Ishikawa (cell line): ENCODE measurements around the gene ARHGAP19.

Experiments used
- CEBPB ChIP-seq: IDR thresholded peaks from 2 replicates; pipeline ENCODE4 v1.6.1; 2012
- EGR1 ChIP-seq: IDR thresholded peaks from 2 replicates; pipeline ENCODE4 v1.6.1; 2012
- EP300 ChIP-seq: IDR thresholded peaks from 2 replicates; pipeline ENCODE4 v1.6.1; 2012; ENCODE audit warnings: borderline replicate concordance
- FOXM1 ChIP-seq: IDR thresholded peaks from 2 replicates; pipeline ENCODE4 v1.6.1; 2012; ENCODE audit warnings: low read depth, borderline replicate concordance
- RAD21 ChIP-seq: IDR thresholded peaks from 2 replicates; pipeline ENCODE4 v1.6.1; 2012; ENCODE audit warnings: low read depth
- TAF1 ChIP-seq: IDR thresholded peaks from 2 replicates; pipeline ENCODE4 v1.6.1; 2012; ENCODE audit warnings: low read depth, mild to moderate bottlenecking
- TEAD4 ChIP-seq: IDR thresholded peaks from 2 replicates; pipeline ENCODE4 v1.6.1; 2012
- ZBTB7A ChIP-seq: IDR thresholded peaks from 2 replicates; pipeline ENCODE4 v1.6.1; 2012; ENCODE audit warnings: low read depth
- TF ChIP-seq, protein P1 (sequence below): IDR thresholded peaks from 2 replicates; pipeline ENCODE4 v1.6.1; 2012
- TF ChIP-seq, protein P2 (sequence below): IDR thresholded peaks from 2 replicates; pipeline ENCODE4 v1.6.1; 2012; ENCODE audit warnings: low read depth, mild to moderate bottlenecking

DNA sequence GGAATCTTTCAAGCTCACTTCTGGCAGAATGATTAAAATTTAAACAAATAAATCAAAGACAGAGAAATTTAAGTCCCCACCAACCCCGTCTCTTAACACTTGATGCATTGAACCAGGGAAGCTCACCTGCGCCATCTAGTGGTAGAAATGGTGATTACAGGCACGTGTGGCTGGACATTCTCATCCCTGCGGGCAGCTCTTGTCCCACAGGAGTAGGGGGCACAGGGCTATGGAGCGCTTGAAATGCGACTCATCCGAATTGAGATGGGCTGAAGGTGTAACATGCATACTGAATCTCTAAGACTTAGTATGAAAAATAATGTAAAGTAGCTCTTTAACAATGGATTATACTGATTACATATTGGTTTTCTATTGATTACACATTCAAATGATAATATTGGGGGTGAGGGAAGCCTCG lies 81.9 kb downstream of the ARHGAP19 start:
- TF ChIP-seq EP300 (no peak), RAD21 (peak; percentile 96), EGR1 (no peak), ZBTB7A (no peak), CEBPB (no peak), TEAD4 (peak; percentile 75), TAF1 (no peak), FOXM1 (no peak)
- TF ChIP-seq, protein P1, sequence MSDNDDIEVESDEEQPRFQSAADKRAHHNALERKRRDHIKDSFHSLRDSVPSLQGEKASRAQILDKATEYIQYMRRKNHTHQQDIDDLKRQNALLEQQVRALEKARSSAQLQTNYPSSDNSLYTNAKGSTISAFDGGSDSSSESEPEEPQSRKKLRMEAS: peak; percentile 29; the same call in 1 of the 2 replicates
- TF ChIP-seq, protein P2, sequence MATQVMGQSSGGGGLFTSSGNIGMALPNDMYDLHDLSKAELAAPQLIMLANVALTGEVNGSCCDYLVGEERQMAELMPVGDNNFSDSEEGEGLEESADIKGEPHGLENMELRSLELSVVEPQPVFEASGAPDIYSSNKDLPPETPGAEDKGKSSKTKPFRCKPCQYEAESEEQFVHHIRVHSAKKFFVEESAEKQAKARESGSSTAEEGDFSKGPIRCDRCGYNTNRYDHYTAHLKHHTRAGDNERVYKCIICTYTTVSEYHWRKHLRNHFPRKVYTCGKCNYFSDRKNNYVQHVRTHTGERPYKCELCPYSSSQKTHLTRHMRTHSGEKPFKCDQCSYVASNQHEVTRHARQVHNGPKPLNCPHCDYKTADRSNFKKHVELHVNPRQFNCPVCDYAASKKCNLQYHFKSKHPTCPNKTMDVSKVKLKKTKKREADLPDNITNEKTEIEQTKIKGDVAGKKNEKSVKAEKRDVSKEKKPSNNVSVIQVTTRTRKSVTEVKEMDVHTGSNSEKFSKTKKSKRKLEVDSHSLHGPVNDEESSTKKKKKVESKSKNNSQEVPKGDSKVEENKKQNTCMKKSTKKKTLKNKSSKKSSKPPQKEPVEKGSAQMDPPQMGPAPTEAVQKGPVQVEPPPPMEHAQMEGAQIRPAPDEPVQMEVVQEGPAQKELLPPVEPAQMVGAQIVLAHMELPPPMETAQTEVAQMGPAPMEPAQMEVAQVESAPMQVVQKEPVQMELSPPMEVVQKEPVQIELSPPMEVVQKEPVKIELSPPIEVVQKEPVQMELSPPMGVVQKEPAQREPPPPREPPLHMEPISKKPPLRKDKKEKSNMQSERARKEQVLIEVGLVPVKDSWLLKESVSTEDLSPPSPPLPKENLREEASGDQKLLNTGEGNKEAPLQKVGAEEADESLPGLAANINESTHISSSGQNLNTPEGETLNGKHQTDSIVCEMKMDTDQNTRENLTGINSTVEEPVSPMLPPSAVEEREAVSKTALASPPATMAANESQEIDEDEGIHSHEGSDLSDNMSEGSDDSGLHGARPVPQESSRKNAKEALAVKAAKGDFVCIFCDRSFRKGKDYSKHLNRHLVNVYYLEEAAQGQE: no peak
